PC-3 (cell line): ENCODE measurements around the gene PIR.

Experiments
- EZH2phosphoT487 ChIP-seq: fragments of 300-600 bp; sonication (generic); IDR thresholded peaks from 2 replicates; pipeline ENCODE4 v1.6.1; 2018; ENCODE audit warnings: mild to moderate bottlenecking, antibody characterized with exemption, low read length, borderline replicate concordance
- TF ChIP-seq, protein P1 (sequence below): fragments of 300-600 bp; sonication (generic); conservative IDR thresholded peaks from 2 replicates; pipeline ENCODE4 v1.5.1; 2017; ENCODE audit warnings: antibody characterized with exemption, low read depth, mild to moderate bottlenecking, low read length

- TF ChIP-seq, protein P1, sequence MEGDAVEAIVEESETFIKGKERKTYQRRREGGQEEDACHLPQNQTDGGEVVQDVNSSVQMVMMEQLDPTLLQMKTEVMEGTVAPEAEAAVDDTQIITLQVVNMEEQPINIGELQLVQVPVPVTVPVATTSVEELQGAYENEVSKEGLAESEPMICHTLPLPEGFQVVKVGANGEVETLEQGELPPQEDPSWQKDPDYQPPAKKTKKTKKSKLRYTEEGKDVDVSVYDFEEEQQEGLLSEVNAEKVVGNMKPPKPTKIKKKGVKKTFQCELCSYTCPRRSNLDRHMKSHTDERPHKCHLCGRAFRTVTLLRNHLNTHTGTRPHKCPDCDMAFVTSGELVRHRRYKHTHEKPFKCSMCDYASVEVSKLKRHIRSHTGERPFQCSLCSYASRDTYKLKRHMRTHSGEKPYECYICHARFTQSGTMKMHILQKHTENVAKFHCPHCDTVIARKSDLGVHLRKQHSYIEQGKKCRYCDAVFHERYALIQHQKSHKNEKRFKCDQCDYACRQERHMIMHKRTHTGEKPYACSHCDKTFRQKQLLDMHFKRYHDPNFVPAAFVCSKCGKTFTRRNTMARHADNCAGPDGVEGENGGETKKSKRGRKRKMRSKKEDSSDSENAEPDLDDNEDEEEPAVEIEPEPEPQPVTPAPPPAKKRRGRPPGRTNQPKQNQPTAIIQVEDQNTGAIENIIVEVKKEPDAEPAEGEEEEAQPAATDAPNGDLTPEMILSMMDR = peak; percentile 70
- TF ChIP-seq EZH2phosphoT487 = no peak
Observed at GRCh38 chrX:15493118-15493962, at the start of gene PIR.
